ENCODE data around the gene KIF18A. TPM values are rescaled to one million over a fixed set of nuclear protein-coding genes. Genes with fewer than 3 reads are reported as not detected.

KIF18A gene
- polyA plus RNA-seq, 1 experiment, result 8.9 TPM

DNA sequence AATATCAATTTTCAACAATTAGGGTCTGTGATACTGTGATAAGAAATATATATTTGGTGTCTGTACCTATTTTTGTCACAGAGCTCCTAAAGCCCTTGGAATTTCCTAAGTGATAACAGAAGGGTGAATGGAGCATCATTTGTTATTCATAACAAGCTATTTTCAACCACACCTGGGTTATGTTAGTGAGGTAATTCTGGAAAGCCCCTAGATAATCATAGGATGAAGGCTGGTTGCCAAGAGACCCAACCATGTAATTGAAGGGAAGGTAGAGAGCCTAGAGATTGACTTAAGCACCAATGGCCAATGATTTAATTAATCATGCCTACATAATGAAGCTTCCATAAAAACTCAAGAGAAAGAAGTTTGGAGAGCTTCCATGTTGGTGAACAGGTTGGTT lies 109.4 kb downstream of the KIF18A start:
- H3K27ac ChIP-seq (ENCODE audit: low read depth, low read length), result no peak overlapping the region
- TF ChIP-seq, protein P1, sequence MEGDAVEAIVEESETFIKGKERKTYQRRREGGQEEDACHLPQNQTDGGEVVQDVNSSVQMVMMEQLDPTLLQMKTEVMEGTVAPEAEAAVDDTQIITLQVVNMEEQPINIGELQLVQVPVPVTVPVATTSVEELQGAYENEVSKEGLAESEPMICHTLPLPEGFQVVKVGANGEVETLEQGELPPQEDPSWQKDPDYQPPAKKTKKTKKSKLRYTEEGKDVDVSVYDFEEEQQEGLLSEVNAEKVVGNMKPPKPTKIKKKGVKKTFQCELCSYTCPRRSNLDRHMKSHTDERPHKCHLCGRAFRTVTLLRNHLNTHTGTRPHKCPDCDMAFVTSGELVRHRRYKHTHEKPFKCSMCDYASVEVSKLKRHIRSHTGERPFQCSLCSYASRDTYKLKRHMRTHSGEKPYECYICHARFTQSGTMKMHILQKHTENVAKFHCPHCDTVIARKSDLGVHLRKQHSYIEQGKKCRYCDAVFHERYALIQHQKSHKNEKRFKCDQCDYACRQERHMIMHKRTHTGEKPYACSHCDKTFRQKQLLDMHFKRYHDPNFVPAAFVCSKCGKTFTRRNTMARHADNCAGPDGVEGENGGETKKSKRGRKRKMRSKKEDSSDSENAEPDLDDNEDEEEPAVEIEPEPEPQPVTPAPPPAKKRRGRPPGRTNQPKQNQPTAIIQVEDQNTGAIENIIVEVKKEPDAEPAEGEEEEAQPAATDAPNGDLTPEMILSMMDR (IDR thresholded peaks at IDR 0.05; ENCODE audit: low read depth, low read length), result no peak
- ChIA-PET CTCF (no interaction called here), POLR2A (no interaction called here)
- no peak for DNase-seq (ENCODE audit: low read depth, low spot score)
- no peaks in the 10 kb centered on the region for H3K27me3 ChIP-seq (ENCODE audit: control insufficient read depth, insufficient read depth, low read length)
- no peak overlapping the region for H3K4me3 ChIP-seq (ENCODE audit: low read depth, low read length)
- H3K9me3 ChIP-seq (ENCODE audit: control insufficient read depth, insufficient read depth, low read length), result peaks cover 13% of the 10 kb centered on the region

DNA sequence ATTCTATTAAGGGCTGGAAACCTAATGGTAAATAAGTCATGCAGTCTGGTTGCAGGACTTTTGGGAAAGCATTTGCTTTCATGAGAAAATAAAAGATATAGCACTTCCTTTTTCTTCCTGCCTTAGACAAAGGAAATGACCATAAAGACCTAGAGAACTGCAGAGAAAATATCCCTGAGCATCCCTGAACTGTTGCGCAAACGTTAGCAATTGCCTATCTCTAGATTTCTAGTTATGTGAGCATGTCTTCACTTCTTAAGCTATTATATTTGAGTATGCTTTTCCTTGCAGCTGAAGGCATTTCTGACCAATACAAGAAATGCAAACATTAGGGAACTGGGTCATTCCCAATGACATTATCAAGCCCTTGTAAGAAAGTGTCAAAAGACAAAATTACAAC lies 110.6 kb downstream of the KIF18A start:
- H3K4me3 ChIP-seq (ENCODE audit: low read depth, low read length), result no peak overlapping the region
- POLR2A ChIA-PET, result no interaction called here
- DNase-seq (ENCODE audit: low read depth, low spot score), result no peak
- H3K9me3 ChIP-seq (ENCODE audit: control insufficient read depth, insufficient read depth, low read length), result peaks cover 8% of the 10 kb centered on the region
- CTCF ChIA-PET, result no interaction called here
- H3K27ac ChIP-seq (ENCODE audit: low read depth, low read length), result no peak overlapping the region
- TF ChIP-seq, protein P1 (IDR thresholded peaks at IDR 0.05; ENCODE audit: low read depth, low read length), result no peak
- H3K27me3 ChIP-seq (ENCODE audit: control insufficient read depth, insufficient read depth, low read length), result no peaks in the 10 kb centered on the region

DNA sequence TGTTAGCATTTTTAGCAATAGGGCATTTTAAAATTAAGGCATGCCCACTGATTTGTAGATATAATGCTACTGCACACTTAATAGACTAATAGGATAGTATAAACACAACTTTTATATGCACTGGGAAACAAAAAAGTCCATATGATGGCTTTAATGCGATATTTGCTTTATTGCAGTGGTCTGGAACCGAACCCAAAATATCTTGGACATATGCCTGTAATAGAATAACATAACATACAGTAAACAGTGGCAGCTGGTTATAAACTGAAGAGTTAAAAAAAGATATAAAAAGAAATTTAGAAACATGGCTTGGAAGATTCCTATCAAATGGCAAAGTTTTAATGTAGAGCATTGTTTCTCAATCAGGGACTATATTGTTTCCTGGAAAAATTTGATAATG lies 111.9 kb downstream of the KIF18A start:
- POLR2A ChIA-PET, result no interaction called here

DNA sequence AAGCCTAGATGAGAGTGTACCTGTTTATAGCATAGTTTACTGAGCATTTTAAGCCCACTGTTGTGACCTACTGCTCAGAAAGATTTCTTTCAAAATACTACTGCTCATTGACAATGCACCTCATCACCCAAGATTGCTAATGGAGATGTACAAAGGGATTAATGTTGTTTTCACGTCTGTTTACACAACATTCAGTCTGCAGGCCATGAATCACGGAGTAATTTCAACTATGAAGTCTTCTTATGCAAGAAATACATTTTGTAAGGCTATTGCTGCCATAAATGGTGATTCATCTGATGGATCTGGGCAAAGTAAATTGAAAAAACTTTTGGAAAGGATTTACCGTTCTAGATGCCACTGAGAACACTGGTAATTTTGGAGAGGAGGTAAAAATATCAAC lies 112.9 kb downstream of the KIF18A start:
- CTCF ChIA-PET, result no interaction called here
- no peak for DNase-seq (ENCODE audit: low read depth, low spot score)
- TF ChIP-seq, protein P1 (IDR thresholded peaks at IDR 0.05; ENCODE audit: low read depth, low read length), result no peak
- Histone ChIP-seq H3K9me3 (ENCODE audit: control insufficient read depth, insufficient read depth, low read length) (no peaks in the 10 kb centered on the region), H3K27me3 (ENCODE audit: control insufficient read depth, insufficient read depth, low read length) (no peaks in the 10 kb centered on the region), H3K27ac (ENCODE audit: low read depth, low read length) (no peak overlapping the region), H3K4me3 (ENCODE audit: low read depth, low read length) (no peak overlapping the region)
- POLR2A ChIA-PET, result no interaction called here

More for the DNA sequence above, 111.9 kb downstream of the KIF18A start:
- H3K4me3 ChIP-seq (ENCODE audit: low read depth, low read length), result no peak overlapping the region
- DNase-seq (ENCODE audit: low read depth, low spot score), result no peak
- no peaks in the 10 kb centered on the region for H3K9me3 ChIP-seq (ENCODE audit: control insufficient read depth, insufficient read depth, low read length)
- CTCF ChIA-PET, result no interaction called here
- H3K27me3 ChIP-seq (ENCODE audit: control insufficient read depth, insufficient read depth, low read length), result no peaks in the 10 kb centered on the region
- H3K27ac ChIP-seq (ENCODE audit: low read depth, low read length), result no peak overlapping the region
- TF ChIP-seq, protein P1 (IDR thresholded peaks at IDR 0.05; ENCODE audit: low read depth, low read length), result no peak

DNA sequence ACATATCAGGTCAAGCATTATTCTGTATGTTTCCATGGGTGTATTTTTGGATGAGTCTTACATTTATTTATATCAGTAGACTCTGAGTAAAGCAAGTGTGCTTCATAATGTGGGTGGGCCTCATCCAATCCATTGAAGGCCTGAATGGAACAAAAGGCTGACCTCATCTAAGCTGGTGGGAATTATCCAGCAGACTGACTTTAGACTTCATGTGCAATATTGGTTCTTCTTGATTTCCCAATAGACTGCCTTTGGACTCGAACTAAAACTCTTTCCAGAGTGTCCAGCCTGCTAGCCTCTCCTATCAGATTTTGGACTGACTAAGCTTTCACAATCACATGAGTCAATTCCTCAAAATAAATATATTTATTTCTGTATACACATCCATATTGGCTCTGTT lies 116.2 kb downstream of the KIF18A start:
- ChIA-PET CTCF (no interaction called here), POLR2A (interaction anchor here (0.7 kb wide), 1 partner anchor 270 kb away, joined by 3 read pairs; no protein-coding TSS in a partner anchor)

More for the DNA sequence above, 116.2 kb downstream of the KIF18A start:
- TF ChIP-seq, protein P1 (IDR thresholded peaks at IDR 0.05; ENCODE audit: low read depth, low read length), result no peak
- Histone ChIP-seq H3K27me3 (ENCODE audit: control insufficient read depth, insufficient read depth, low read length) (no peaks in the 10 kb centered on the region), H3K9me3 (ENCODE audit: control insufficient read depth, insufficient read depth, low read length) (no peaks in the 10 kb centered on the region), H3K4me3 (ENCODE audit: low read depth, low read length) (no peak overlapping the region), H3K27ac (ENCODE audit: low read depth, low read length) (no peak overlapping the region)
- peak; percentile 11 for DNase-seq (ENCODE audit: low read depth, low spot score)
